BJ (cell line): ENCODE data around the gene CYP4F3. TPM values are rescaled to one million over a fixed set of nuclear protein-coding genes. Genes with fewer than 3 reads are reported as not detected.

Experiments used
- CTCF ChIA-PET: fragments of 350-600 bp; formaldehyde crosslinking; extraction: SDS; loops from one replicate; lab custom pipeline; 2021; ENCODE audit warnings: antibody characterized with exemption, inconsistent platforms; lab: Yijun Ruan, JAX
- POLR2A ChIA-PET: fragments of 300-600 bp; sonication (Branson Sonifier 250); formaldehyde crosslinking; extraction: SDS; loops from one replicate; lab custom pipeline; 2021; ENCODE audit warnings: antibody characterized with exemption; lab: Charles Lee
- DNase-seq: peaks from one replicate; pipeline ENCODE4 v3.0.0-alpha.2; 2011; ENCODE audit warnings: low read depth
- H3K27me3 ChIP-seq: 2 replicates; pipeline ENCODE4 v1.6.0; 2011; ENCODE audit warnings: low read length; ENCODE audit not compliant: control insufficient read depth, insufficient read depth
- H3K36me3 ChIP-seq: 2 replicates; pipeline ENCODE4 v1.5.1; 2011; ENCODE audit warnings: low read length; ENCODE audit not compliant: control insufficient read depth, insufficient read depth
- H3K4me3 ChIP-seq: 2 replicates; pipeline ENCODE4 v1.5.1; 2011; ENCODE audit warnings: low read depth, mild to moderate bottlenecking, control low read depth, low read length
- polyA plus RNA-seq: library from polyadenylated mRNA; depleted of rRNA; stranded (reverse); fragments of >200 nt; gene quantifications from 2 replicates; pipeline ENCODE4 v1.2.3, GENCODE V29; 2011
- TF ChIP-seq, protein P1 (sequence below): IDR thresholded peaks from 2 replicates; pipeline ENCODE4 v1.5.1; 2011; ENCODE audit warnings: low read depth, mild to moderate bottlenecking, control low read depth, inconsistent platforms, low read length, moderate library complexity; ENCODE audit not compliant: insufficient read depth

The CYP4F3 gene
- polyA plus RNA-seq, 1 experiment, result not detected

DNA sequence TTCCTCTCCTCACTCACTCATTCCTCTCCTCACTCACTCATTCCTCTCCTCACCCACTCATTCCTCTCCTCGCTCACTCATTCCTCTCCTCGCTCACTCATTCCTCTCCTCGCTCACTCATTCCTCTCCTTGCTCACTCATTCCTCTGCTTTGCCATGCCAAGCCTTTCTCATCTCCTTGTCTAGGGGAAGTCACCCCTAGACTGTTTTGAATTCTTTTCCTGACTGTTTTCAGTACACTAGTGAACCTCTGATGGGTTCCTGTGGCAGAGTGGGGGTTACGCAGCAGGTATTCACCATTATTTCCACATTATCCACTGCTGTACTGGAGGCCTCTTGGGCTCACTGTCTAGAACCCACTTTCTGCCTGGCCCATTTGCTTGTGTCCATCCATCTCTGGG lies 24.5 kb upstream of the CYP4F3 start:
- DNase-seq, result no peak
- Histone ChIP-seq H3K4me3 (no peak overlapping the region), H3K36me3 (no peaks in the 10 kb centered on the region), H3K27me3 (no peaks in the 10 kb centered on the region)
- CTCF ChIA-PET, result no interaction called here
- POLR2A ChIA-PET, result no interaction called here
- TF ChIP-seq, protein P1, sequence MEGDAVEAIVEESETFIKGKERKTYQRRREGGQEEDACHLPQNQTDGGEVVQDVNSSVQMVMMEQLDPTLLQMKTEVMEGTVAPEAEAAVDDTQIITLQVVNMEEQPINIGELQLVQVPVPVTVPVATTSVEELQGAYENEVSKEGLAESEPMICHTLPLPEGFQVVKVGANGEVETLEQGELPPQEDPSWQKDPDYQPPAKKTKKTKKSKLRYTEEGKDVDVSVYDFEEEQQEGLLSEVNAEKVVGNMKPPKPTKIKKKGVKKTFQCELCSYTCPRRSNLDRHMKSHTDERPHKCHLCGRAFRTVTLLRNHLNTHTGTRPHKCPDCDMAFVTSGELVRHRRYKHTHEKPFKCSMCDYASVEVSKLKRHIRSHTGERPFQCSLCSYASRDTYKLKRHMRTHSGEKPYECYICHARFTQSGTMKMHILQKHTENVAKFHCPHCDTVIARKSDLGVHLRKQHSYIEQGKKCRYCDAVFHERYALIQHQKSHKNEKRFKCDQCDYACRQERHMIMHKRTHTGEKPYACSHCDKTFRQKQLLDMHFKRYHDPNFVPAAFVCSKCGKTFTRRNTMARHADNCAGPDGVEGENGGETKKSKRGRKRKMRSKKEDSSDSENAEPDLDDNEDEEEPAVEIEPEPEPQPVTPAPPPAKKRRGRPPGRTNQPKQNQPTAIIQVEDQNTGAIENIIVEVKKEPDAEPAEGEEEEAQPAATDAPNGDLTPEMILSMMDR, result no peak

DNA sequence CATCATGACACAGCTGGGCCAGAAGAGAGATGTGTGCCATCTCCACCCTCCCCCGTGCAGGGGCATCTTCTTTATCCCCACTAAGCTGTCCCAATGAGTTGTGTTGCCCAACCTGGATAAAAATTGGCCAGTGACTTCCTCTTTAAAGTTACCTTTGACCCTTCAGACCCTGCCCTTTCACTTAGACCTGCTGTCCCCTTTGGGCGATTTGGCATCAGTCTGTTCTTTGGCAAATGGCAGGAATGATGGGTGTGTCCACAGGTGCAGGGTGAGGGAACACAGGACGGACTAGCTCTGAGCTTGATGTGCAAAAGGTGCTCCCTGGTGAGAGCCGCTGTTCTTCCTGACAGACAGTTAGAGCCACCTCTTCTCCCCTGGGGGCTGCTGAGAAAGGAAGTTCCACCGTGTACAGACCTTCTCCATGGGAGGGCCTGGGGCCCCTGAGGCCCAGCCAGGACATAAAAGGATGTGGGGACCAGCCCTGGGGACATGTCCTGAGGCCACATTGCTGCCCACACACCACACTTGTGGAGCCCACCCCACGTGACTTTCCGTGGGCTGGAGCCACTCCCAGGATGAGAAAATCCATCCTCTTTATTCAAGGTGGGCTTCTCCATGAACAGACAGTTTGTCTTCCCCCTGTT lies 23.9 kb upstream of the CYP4F3 start:
- TF ChIP-seq, protein P1, result no peak
- no peak for DNase-seq
- no peak overlapping the region for H3K4me3 ChIP-seq
- no peaks in the 10 kb centered on the region for H3K27me3 ChIP-seq
- CTCF ChIA-PET, result no interaction called here
- no peaks in the 10 kb centered on the region for H3K36me3 ChIP-seq
- POLR2A ChIA-PET, result no interaction called here

- H3K4me3 ChIP-seq, result no peak overlapping the region
- CTCF ChIA-PET, result no interaction called here
- DNase-seq, result no peak
- no peaks in the 10 kb centered on the region for H3K36me3 ChIP-seq
- no peaks in the 10 kb centered on the region for H3K27me3 ChIP-seq
- POLR2A ChIA-PET, result no interaction called here
- TF ChIP-seq, protein P1, result no peak
Measured at GRCh38 chr19:15618321-15618720, 22.4 kb upstream of the CYP4F3 start.

DNA sequence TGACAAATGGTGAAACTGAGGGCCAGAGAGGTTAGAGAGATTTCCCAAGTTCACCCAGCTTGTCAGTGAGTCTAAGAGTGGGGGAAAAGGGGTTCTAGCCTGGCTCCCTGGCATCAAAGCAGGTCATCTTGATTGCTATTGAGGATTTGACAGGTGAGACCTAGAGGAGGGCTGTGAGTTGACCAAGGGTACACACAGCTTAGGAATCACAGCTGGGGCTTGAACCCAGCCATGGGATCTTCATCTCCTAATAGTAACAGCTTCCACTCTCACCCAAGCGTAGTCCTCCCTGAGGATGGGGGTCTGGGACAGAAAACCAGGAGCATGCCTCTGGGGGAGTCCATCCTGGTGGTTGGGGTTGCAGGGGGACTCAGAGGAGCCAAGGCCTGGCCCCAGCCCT lies 18.9 kb upstream of the CYP4F3 start:
- no peak for DNase-seq
- no peak overlapping the region for H3K4me3 ChIP-seq
- H3K27me3 ChIP-seq, result no peaks in the 10 kb centered on the region
- H3K36me3 ChIP-seq, result no peaks in the 10 kb centered on the region
- ChIA-PET POLR2A (no interaction called here), CTCF (interaction anchor here (1.5 kb wide), 1 partner anchor 11 kb away, joined by 3 read pairs; no protein-coding TSS in a partner anchor)
- TF ChIP-seq, protein P1, result no peak

GRCh38 chr19:15622991-15623390 lies 17.7 kb upstream of the CYP4F3 start:
- CTCF ChIA-PET, result interaction anchor here (1.5 kb wide), 1 partner anchor 12 kb away, joined by 3 read pairs; no protein-coding TSS in a partner anchor
- POLR2A ChIA-PET, result no interaction called here

More at GRCh38 chr19:15622991-15623390, 17.7 kb upstream of the CYP4F3 start:
- TF ChIP-seq, protein P1, result no peak
- no peak for DNase-seq
- no peaks in the 10 kb centered on the region for H3K36me3 ChIP-seq
- H3K27me3 ChIP-seq, result no peaks in the 10 kb centered on the region
- no peak overlapping the region for H3K4me3 ChIP-seq
